ENCODE results near the gene MLLT10.
"Not testable (repeated sequence)": the region's sequence is repeated elsewhere in the genome, so short reads cannot be mapped to it uniquely, and the experiment has no call there.

Gene MLLT10

GRCh38 chr10:21715531-21716195, 181.6 kb downstream of the MLLT10 start:
- H3K4me3 Mint-ChIP-seq = no peak overlapping the region
- no peaks in the 10 kb centered on the region for H3K9me3 Mint-ChIP-seq
- ATAC-seq = no peak
- no peaks in the 10 kb centered on the region for H3K27me3 Mint-ChIP-seq
- H3K27ac Mint-ChIP-seq = no peak overlapping the region
- peaks cover 52% of the 10 kb centered on the region for H3K36me3 Mint-ChIP-seq
- H3K4me1 Mint-ChIP-seq = peaks cover 14% of the 10 kb centered on the region

GRCh38 chr10:21717437-21718054, 183.5 kb downstream of the MLLT10 start:
- peaks cover 52% of the 10 kb centered on the region for H3K36me3 Mint-ChIP-seq
- not testable (repeated sequence) for H3K27ac Mint-ChIP-seq, H3K9me3 Mint-ChIP-seq, H3K4me1 Mint-ChIP-seq, H3K27me3 Mint-ChIP-seq, ATAC-seq, H3K4me3 Mint-ChIP-seq

- Mint-ChIP-seq H3K9me3 (no peaks in the 10 kb centered on the region), H3K4me3 (no peak overlapping the region), H3K27ac (no peak overlapping the region), H3K36me3 (peaks cover 40% of the 10 kb centered on the region), H3K4me1 (peaks cover 11% of the 10 kb centered on the region), H3K27me3 (no peaks in the 10 kb centered on the region)
- ATAC-seq = no peak
Observed at GRCh38 chr10:21719502-21719901, 185.5 kb downstream of the MLLT10 start.

GRCh38 chr10:21720090-21720489, 186.1 kb downstream of the MLLT10 start:
- Mint-ChIP-seq H3K4me3 (no peak overlapping the region), H3K9me3 (no peaks in the 10 kb centered on the region), H3K36me3 (peaks cover 39% of the 10 kb centered on the region), H3K27me3 (no peaks in the 10 kb centered on the region), H3K27ac (no peak overlapping the region), H3K4me1 (peaks cover 12% of the 10 kb centered on the region)
- no peak for ATAC-seq

- no peaks in the 10 kb centered on the region for H3K27me3 Mint-ChIP-seq
- H3K36me3 Mint-ChIP-seq = peaks cover 28% of the 10 kb centered on the region
- ATAC-seq = no peak
- no peaks in the 10 kb centered on the region for H3K9me3 Mint-ChIP-seq
- peaks cover 12% of the 10 kb centered on the region for H3K4me1 Mint-ChIP-seq
- no peak overlapping the region for H3K4me3 Mint-ChIP-seq
- H3K27ac Mint-ChIP-seq = no peak overlapping the region
Observed at GRCh38 chr10:21721000-21721665, 187.1 kb downstream of the MLLT10 start.

GRCh38 chr10:21722209-21722608, 188.2 kb downstream of the MLLT10 start:
- Mint-ChIP-seq H3K4me1 (peaks cover 12% of the 10 kb centered on the region), H3K27ac (no peak overlapping the region), H3K4me3 (no peak overlapping the region), H3K36me3 (peaks cover 33% of the 10 kb centered on the region), H3K27me3 (no peaks in the 10 kb centered on the region), H3K9me3 (no peaks in the 10 kb centered on the region)
- ATAC-seq = no peak

GRCh38 chr10:21724020-21724589, 190.1 kb downstream of the MLLT10 start:
- Mint-ChIP-seq H3K4me1 (peaks cover 4% of the 10 kb centered on the region), H3K27me3 (no peaks in the 10 kb centered on the region), H3K27ac (no peak overlapping the region), H3K4me3 (no peak overlapping the region), H3K36me3 (peaks cover 30% of the 10 kb centered on the region), H3K9me3 (no peaks in the 10 kb centered on the region)
- ATAC-seq = no peak

- Mint-ChIP-seq H3K4me3 (no peak overlapping the region), H3K27ac (no peak overlapping the region), H3K9me3 (no peaks in the 10 kb centered on the region), H3K36me3 (peaks cover 30% of the 10 kb centered on the region), H3K4me1 (peaks cover 4% of the 10 kb centered on the region), H3K27me3 (no peaks in the 10 kb centered on the region)
- no peak for ATAC-seq
Observed at GRCh38 chr10:21724687-21725367, 190.8 kb downstream of the MLLT10 start.

- H3K27me3 Mint-ChIP-seq = no peaks in the 10 kb centered on the region
- H3K4me1 Mint-ChIP-seq = peaks cover 4% of the 10 kb centered on the region
- no peak overlapping the region for H3K4me3 Mint-ChIP-seq
- peaks cover 39% of the 10 kb centered on the region for H3K36me3 Mint-ChIP-seq
- no peak overlapping the region for H3K27ac Mint-ChIP-seq
- ATAC-seq = no peak
- H3K9me3 Mint-ChIP-seq = no peaks in the 10 kb centered on the region
Observed at GRCh38 chr10:21726601-21727225, 192.7 kb downstream of the MLLT10 start.

GRCh38 chr10:21727452-21728168, 193.6 kb downstream of the MLLT10 start:
- Mint-ChIP-seq H3K4me3 (no peak overlapping the region), H3K27me3 (no peaks in the 10 kb centered on the region), H3K4me1 (peaks cover 4% of the 10 kb centered on the region), H3K36me3 (peaks cover 35% of the 10 kb centered on the region), H3K9me3 (no peaks in the 10 kb centered on the region), H3K27ac (no peak overlapping the region)
- no peak for ATAC-seq

GRCh38 chr10:21728618-21729017, 194.6 kb downstream of the MLLT10 start:
- peaks cover 37% of the 10 kb centered on the region for H3K36me3 Mint-ChIP-seq

GRCh38 chr10:21732067-21732772, 198.2 kb downstream of the MLLT10 start:
- Mint-ChIP-seq H3K36me3 (peaks cover 49% of the 10 kb centered on the region), H3K4me3 (no peak overlapping the region), H3K9me3 (no peaks in the 10 kb centered on the region), H3K27ac (no peak overlapping the region), H3K27me3 (no peaks in the 10 kb centered on the region), H3K4me1 (no peaks in the 10 kb centered on the region)
- ATAC-seq = no peak

More at GRCh38 chr10:21728618-21729017, 194.6 kb downstream of the MLLT10 start:
- no peak overlapping the region for H3K4me3 Mint-ChIP-seq
- no peak overlapping the region for H3K27ac Mint-ChIP-seq
- ATAC-seq = no peak
- H3K27me3 Mint-ChIP-seq = no peaks in the 10 kb centered on the region
- peaks cover 4% of the 10 kb centered on the region for H3K4me1 Mint-ChIP-seq
- no peaks in the 10 kb centered on the region for H3K9me3 Mint-ChIP-seq

- Mint-ChIP-seq H3K4me3 (no peak overlapping the region), H3K27ac (no peak overlapping the region), H3K27me3 (no peaks in the 10 kb centered on the region), H3K4me1 (no peaks in the 10 kb centered on the region), H3K36me3 (peaks cover 46% of the 10 kb centered on the region), H3K9me3 (no peaks in the 10 kb centered on the region)
- no peak for ATAC-seq
Observed at GRCh38 chr10:21733710-21734109, 199.7 kb downstream of the MLLT10 start.

- no peak for ATAC-seq
- peaks cover 60% of the 10 kb centered on the region for H3K36me3 Mint-ChIP-seq
- no peaks in the 10 kb centered on the region for H3K27me3 Mint-ChIP-seq
- H3K9me3 Mint-ChIP-seq = no peaks in the 10 kb centered on the region
- no peaks in the 10 kb centered on the region for H3K4me1 Mint-ChIP-seq
- H3K4me3 Mint-ChIP-seq = no peak overlapping the region
- H3K27ac Mint-ChIP-seq = no peak overlapping the region
Observed at GRCh38 chr10:21737106-21737505, 203.1 kb downstream of the MLLT10 start.

All from stimulated activated memory B cell treated with anti-CD40 and anti-IgM and Interleukin-4, amounts not matched to agents 10 μg/mL and 1 μg/mL and 100 μg/mL, for 72 hours (primary cell).